HEK293T (cell line): Measurements from ENCODE around the gene PIR.

Experiments
- ELF4 ChIP-seq: fragments of 450-650 bp; IDR thresholded peaks from 2 replicates; pipeline ENCODE4 v1.6.1; 2017; ENCODE audit warnings: antibody characterized with exemption
- FOXA1 ChIP-seq: fragments of 450-650 bp; IDR thresholded peaks from 2 replicates; pipeline ENCODE4 v1.6.1; 2016; ENCODE audit warnings: mild to moderate bottlenecking
- FOXM1 ChIP-seq: fragments of 450-650 bp; IDR thresholded peaks from 2 replicates; pipeline ENCODE4 v1.6.1; 2017; ENCODE audit warnings: mild to moderate bottlenecking, borderline replicate concordance
- NFRKB ChIP-seq: fragments of 450-650 bp; IDR thresholded peaks from 2 replicates; pipeline ENCODE4 v1.6.1; 2016; ENCODE audit warnings: mild to moderate bottlenecking, moderate library complexity
- SP1 ChIP-seq: fragments of 450-650 bp; IDR thresholded peaks from 2 replicates; pipeline ENCODE4 v1.6.1; 2017
- SUZ12 ChIP-seq: fragments of 450-650 bp; IDR thresholded peaks from 2 replicates; pipeline ENCODE4 v1.6.1; 2016; ENCODE audit warnings: mild to moderate bottlenecking

- TF ChIP-seq FOXA1 (no peak), ELF4 (no peak), NFRKB (no peak), SUZ12 (no peak), FOXM1 (no peak), SP1 (no peak)
Observed at GRCh38 chrX:15438332-15438731, 54.8 kb downstream of the PIR start.
